Activated T-cell treated with anti-CD3 and anti-CD28 coated beads, Interleukin-2, amount 50 U/mL, for 24 hours (primary cell): ENCODE results near the gene BAD.

ENCODE experiments used
- DNase-seq: peaks from one replicate; pipeline ENCODE4 v3.0.0-alpha.2; 2020
- H3K27ac Mint-ChIP-seq: 2 replicates; pipeline ENCODE4 v1.8.0; 2020; ENCODE audit warnings: mild to moderate bottlenecking, mixed read lengths
- H3K27me3 Mint-ChIP-seq: 2 replicates; pipeline ENCODE4 v1.8.0; 2020; ENCODE audit warnings: mixed read lengths
- H3K36me3 Mint-ChIP-seq: 2 replicates; pipeline ENCODE4 v1.8.0; 2020; ENCODE audit warnings: low read depth, mixed read lengths
- H3K4me1 Mint-ChIP-seq: 2 replicates; pipeline ENCODE4 v1.8.0; 2020; ENCODE audit warnings: low read depth, mixed read lengths
- H3K4me3 Mint-ChIP-seq: 2 replicates; pipeline ENCODE4 v1.8.0; 2020; ENCODE audit warnings: mild to moderate bottlenecking, moderate library complexity, mixed read lengths
- H3K9me3 Mint-ChIP-seq: 2 replicates; pipeline ENCODE4 v1.8.0; 2020; ENCODE audit warnings: mixed read lengths

The BAD gene

DNA sequence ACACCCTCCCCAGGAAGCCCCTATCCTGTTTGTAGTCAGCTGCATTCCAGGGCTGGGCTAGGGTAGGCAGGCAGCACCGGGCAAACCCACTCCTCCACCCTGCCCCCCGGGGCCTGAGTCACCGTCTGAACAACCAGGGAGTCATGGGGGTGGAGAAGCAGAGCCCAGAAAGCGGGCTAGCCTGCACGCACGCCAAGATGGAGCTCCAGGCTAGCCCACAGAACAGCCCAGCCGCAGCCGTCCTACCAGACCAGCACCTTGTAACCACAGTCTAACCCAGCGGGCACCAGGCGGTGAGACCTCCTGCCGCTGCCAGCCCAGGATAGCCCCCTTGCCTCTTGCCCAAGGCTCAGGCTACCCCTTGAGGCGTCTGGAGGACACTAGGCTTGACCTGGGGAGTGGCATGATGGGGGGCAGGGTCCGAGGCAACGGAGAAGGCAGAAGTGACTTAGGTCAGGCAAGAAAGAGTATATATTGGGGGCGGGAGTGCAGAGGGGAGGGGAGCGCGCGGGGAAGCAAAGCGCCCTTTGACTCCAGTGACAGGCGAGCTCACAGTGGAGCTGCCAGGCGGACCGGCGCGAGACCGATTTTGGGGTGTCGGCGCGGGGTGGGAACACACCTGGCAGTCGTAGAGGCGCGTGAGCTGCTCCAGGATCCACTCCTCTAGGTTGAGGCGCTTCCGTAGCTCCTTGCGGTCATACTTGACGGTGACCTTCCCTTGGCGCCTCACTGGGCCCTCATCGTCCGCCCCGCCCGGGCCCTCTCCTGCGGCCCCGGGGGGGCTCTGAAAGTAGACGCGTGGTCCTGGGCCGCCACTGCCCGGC, 38.5 kb downstream of the BAD start:
- Mint-ChIP-seq H3K27ac (peak overlapping the region; percentile 98), H3K9me3 (no peaks in the 10 kb centered on the region), H3K36me3 (peaks cover 42% of the 10 kb centered on the region), H3K4me3 (peak overlapping the region; percentile 95), H3K4me1 (peaks cover 40% of the 10 kb centered on the region), H3K27me3 (no peaks in the 10 kb centered on the region)
- peak; percentile 86 for DNase-seq

DNA sequence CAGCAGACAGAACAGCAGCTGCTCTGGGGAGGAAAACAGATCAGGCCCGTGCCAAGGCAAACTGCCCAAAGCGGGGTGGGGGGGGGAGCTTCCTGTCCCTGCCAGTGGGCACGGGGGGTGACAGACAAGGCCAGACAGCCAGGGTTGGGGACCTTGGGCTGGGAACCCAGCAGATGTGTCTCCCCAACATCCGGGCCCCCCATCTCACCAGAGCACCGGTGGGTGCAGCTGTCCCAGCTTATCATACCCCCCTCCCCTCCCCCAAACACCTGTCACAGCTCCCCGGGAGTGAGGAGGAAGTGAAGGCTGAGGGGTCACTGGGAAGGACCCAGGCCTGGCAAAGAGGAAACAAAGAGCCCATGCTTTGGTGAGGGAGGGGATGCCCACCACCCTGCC, 39.1 kb downstream of the BAD start:
- no peaks in the 10 kb centered on the region for H3K9me3 Mint-ChIP-seq
- H3K4me1 Mint-ChIP-seq, result peaks cover 40% of the 10 kb centered on the region
- no peaks in the 10 kb centered on the region for H3K27me3 Mint-ChIP-seq

DNA sequence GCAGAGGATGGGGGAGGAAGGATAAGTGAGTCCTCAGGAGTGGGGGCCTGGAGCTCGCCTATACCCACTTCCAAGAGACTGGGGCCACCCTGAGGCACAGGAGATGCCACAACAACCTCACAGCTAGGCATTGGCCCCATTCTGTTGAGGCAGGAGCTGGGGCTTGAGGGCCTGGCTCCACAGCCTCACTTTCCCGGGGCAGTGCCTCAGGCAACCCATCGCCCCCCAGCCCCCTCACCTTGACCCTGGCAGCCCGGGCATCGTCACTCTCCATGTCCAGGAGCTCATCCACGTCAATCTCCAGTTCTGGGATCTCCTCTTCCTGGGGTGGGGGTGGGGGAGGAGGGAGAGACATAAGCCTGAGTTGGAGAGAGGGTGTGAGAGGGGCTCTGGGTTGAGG, 39.5 kb downstream of the BAD start:
- H3K36me3 Mint-ChIP-seq, result peaks cover 49% of the 10 kb centered on the region
- H3K9me3 Mint-ChIP-seq, result no peaks in the 10 kb centered on the region
- peak overlapping the region; percentile 95 for H3K4me3 Mint-ChIP-seq
- peaks cover 41% of the 10 kb centered on the region for H3K4me1 Mint-ChIP-seq
- H3K27ac Mint-ChIP-seq, result peak overlapping the region; percentile 98
- DNase-seq, result no peak
- no peaks in the 10 kb centered on the region for H3K27me3 Mint-ChIP-seq

More for the DNA sequence above, 39.1 kb downstream of the BAD start:
- Mint-ChIP-seq H3K4me3 (peak overlapping the region; percentile 95), H3K36me3 (peaks cover 45% of the 10 kb centered on the region), H3K27ac (peak overlapping the region; percentile 98)
- peak; percentile 59 for DNase-seq

DNA sequence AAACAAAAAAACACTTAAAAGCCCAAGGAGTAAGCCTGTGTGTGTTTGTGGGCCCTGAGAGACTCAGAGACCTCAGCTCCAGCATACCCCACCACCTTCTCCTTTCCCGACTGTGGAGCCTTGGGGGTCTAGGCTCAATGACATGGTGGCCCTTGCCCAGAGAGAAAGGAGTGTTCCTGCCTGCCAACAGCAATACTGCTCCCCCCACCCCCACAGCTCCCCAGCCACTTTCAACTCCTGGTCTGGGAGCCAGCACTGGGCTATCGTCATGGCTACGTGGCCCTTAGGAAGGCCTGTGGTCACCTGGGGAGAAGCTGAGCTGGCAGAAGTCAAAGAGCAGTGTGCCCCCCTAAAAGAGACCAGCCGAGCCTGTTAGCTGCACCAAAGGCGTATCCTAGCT, 40.4 kb downstream of the BAD start:
- H3K36me3 Mint-ChIP-seq, result peaks cover 56% of the 10 kb centered on the region
- DNase-seq, result no peak
- peak overlapping the region; percentile 95 for H3K4me3 Mint-ChIP-seq
- H3K27ac Mint-ChIP-seq, result peak overlapping the region; percentile 91
- peaks cover 45% of the 10 kb centered on the region for H3K4me1 Mint-ChIP-seq
- no peaks in the 10 kb centered on the region for H3K27me3 Mint-ChIP-seq
- no peaks in the 10 kb centered on the region for H3K9me3 Mint-ChIP-seq

DNA sequence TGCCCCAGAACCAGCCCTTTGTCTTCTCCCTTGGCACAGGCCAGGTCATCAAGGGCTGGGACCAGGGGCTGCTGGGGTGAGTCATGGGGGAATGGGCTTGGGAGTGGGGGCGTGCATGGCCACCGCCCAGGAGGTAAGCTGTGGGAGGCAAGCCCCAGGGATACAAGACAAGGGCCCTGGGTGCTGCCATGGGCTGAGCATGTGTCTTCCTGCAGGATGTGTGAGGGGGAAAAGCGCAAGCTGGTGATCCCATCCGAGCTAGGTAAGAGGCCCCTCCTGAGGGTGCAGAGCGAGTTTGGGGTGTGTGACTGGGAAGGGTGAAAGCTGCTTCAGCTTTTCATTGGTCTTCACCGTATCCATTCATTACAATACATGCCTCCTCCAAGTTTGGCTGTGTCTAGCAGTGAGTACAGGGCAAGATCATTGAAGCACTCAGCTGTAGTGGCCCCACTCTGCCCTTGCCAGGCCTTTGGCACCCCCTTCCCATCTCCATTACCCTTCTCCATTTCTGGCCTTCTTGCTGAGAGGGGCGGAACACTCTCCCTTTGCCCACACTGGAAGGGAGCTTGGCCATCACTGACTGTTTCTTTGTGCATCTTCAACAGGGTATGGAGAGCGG, 41.1 kb downstream of the BAD start:
- H3K4me1 Mint-ChIP-seq, result peaks cover 51% of the 10 kb centered on the region
- H3K36me3 Mint-ChIP-seq, result peaks cover 63% of the 10 kb centered on the region
- no peaks in the 10 kb centered on the region for H3K9me3 Mint-ChIP-seq
- H3K27me3 Mint-ChIP-seq, result no peaks in the 10 kb centered on the region
- H3K4me3 Mint-ChIP-seq, result peak overlapping the region; percentile 91
- DNase-seq, result no peak
- peak overlapping the region; percentile 91 for H3K27ac Mint-ChIP-seq

DNA sequence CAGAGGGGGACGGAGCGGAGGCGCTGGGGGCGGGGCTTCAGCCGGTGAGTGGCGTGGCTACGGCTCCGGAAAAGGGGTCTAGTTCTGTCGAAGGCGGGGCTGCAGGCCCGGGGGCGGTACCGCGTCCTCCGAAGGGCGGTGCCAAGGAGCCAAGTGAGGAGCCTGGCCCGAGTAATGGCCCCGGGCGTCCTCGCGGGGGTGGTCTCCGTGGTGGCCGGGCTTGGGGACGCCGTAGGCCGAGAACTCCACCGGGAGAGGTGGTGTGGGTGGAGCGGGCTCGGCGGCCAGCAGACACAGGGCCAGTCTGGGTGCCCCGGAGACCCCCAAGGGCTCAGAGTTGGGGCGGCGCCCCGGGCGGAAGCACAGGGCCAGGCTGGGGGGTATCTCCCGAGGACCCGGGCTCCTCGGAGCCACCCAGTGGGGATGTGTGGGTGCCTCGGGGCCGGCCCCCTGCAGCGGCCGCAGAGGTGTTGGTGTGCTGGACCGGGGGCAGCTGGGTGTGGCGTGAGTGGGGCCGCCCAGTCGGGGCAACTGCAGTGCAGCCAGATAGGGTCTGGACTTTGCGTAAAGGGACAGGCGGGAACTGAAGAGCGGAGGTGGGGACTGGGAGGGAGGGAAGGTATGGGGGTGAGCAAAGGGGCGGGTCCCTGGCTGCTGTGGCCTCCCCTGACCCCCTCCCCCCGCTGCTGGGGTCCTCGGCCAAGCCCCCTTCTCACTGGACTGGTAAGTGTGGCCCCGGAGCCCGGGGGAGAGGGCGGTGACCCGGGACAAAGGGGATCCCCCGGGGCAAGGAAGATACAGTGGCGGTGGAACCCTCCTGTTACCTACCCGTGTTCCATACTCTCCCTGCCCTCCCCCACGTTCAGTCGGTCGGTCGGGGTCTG, 42.7 kb downstream of the BAD start:
- H3K27ac Mint-ChIP-seq, result peak overlapping the region; percentile 98
- H3K27me3 Mint-ChIP-seq, result no peaks in the 10 kb centered on the region
- no peaks in the 10 kb centered on the region for H3K9me3 Mint-ChIP-seq
- H3K4me3 Mint-ChIP-seq, result peak overlapping the region; percentile 91
- H3K36me3 Mint-ChIP-seq, result peaks cover 80% of the 10 kb centered on the region
- DNase-seq, result no peak
- H3K4me1 Mint-ChIP-seq, result peaks cover 46% of the 10 kb centered on the region

DNA sequence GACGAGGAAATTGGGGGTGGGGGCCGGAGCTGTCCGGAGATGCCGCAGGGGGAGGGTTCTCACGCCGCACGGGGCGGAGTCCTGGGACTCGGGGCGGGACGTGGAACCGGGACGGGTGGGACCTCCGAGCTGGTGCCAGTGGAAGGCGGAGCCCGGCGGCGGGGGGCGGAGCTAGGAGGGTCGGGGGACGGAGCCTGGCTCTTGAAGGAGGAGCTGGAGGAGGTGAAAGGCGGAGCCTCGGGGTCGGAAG, 43.3 kb downstream of the BAD start:
- DNase-seq, result peak; percentile 100
- Mint-ChIP-seq H3K4me3 (peak overlapping the region; percentile 91), H3K36me3 (peaks cover 80% of the 10 kb centered on the region), H3K4me1 (peaks cover 46% of the 10 kb centered on the region), H3K9me3 (no peaks in the 10 kb centered on the region), H3K27me3 (no peaks in the 10 kb centered on the region), H3K27ac (peak overlapping the region; percentile 98)

DNA sequence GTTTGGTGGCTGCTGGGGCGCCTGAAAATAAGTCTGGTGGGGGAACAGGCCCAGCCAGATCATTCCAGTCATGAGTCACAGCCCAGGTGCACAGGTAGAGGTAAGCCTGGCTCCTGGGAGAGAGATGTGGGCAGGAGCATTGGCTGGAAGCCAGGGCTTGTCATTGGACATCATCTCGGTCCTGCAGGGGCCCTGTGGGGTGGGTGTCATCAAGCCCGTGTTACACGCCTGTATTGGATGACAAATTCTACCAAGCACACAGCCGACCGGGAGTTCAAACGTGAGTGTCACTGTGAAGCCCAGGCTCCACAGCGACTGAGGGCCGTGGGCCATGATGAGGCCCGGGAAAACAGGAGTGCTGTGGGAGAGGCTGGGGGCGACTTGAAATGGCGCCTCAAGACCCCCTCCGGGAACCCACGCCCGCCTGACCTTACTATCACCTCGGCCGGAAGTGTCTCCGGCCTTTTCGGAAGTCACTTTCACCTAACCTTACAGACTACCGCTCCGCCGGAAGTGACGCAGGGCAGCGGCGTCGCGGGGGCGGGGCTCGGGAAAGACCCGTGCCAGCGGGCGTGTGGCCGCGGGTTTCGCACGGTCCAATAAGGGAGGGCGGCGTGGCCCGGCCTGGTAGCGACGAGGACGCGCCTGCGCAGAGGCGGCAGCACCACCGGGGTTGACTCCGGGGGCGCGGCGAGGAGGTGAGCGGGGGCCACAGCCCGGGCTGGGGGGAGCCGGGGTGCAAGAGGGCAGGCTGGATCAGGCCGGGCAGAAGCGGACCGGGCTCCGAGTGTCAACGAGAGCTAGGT, 43.8 kb downstream of the BAD start, which contains the start of gene FKBP2:
TSS of gene FKBP2 (plus strand) at position 661 of the 806 bp plus-strand sequence. CDS start 1,293 bp downstream, outside the sequence.
- no peaks in the 10 kb centered on the region for H3K27me3 Mint-ChIP-seq
- peak within 1 kb of the TSS; percentile 98 for H3K27ac Mint-ChIP-seq
- H3K9me3 Mint-ChIP-seq, result no peaks in the 10 kb centered on the region
- H3K4me3 Mint-ChIP-seq, result peak within 1 kb of the TSS; percentile 91
- H3K36me3 Mint-ChIP-seq, result peaks cover 77% of the 10 kb centered on the region
- peaks cover 51% of the 10 kb centered on the region for H3K4me1 Mint-ChIP-seq
- peak; percentile 98 for DNase-seq

DNA sequence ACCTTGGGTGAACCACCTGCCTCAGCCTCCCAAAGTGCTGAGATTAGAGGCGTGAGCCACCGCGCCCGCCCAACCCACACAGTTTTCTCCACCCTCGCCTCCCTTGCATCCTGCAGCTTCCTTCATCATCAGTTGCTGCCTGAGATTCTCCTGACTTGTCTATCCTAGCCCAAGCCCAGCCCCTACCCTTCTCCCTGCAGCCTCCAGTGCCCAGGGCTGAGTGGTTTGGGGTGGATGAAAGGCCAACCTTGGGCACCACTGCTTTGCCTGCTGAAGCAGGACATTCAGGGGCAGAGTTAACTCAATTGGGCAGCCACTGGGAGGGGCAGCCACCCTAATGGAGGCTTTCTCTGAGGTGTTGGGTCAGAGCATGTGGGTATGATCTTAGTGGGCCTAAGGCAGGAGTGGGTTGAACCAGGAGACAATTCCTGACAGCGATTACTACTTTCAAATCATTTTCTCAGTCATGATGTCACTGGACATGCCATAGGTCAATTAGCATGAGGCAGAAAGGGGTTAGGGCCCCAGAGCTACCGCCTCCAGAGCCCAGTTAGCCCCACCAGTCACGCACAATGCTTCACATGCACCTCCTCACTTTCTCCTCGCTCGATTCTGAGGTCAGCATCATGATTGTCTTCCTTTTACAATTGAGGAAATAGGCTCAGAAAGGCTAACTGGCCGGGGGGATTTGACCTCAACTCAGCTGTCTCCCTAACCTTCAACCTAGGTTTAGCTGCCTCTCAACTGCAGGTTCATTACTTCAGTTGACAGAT, 44.6 kb downstream of the BAD start:
- no peaks in the 10 kb centered on the region for H3K9me3 Mint-ChIP-seq
- H3K36me3 Mint-ChIP-seq, result peaks cover 75% of the 10 kb centered on the region
- no peak for DNase-seq
- peak overlapping the region; percentile 91 for H3K4me3 Mint-ChIP-seq
- peak overlapping the region; percentile 98 for H3K27ac Mint-ChIP-seq
- peaks cover 58% of the 10 kb centered on the region for H3K4me1 Mint-ChIP-seq
- H3K27me3 Mint-ChIP-seq, result no peaks in the 10 kb centered on the region

DNA sequence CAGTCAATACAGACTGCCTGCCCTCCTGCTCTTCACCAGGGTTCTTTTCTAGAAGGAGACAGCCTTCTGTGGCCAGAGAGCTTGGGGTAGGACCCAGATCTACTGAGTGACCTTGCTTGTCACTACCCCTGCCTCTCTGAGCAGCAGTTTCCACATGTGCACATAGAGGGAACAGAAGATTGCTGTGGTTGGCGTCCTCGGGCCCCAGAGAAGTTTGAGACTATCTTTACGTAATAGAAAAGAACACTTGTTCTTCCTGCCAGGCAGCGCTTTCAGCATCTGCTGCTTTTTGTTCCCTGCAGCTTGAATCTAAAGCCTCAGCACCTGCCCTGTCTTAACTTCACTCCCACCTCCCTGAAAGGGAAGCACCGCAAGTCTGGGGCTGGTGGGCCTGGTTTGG, 45.5 kb downstream of the BAD start:
- H3K4me1 Mint-ChIP-seq, result peaks cover 55% of the 10 kb centered on the region
- no peak overlapping the region for H3K4me3 Mint-ChIP-seq
- H3K27me3 Mint-ChIP-seq, result no peaks in the 10 kb centered on the region
- H3K9me3 Mint-ChIP-seq, result no peaks in the 10 kb centered on the region
- peak overlapping the region; percentile 81 for H3K27ac Mint-ChIP-seq
- H3K36me3 Mint-ChIP-seq, result peaks cover 68% of the 10 kb centered on the region
- DNase-seq, result no peak

DNA sequence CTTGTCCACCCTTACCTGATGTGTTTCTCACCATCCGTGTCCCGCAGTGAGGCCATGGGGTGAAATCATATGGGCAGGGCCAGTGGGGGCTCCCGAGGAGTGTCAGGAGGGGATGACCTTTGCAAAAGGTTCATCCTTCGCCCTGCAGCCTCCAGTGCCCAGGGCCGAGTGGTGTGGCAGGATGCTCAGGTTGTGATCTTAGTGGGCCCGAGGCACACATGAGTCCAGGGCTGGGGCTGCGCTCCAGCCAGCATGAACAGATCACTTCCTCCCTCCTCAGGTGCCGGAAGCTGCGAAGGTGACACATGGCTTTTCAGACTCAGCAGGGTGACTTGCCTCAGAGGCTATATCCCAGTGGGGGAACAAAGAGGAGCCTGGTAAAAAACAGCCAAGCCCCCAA, 46.4 kb downstream of the BAD start:
- no peaks in the 10 kb centered on the region for H3K9me3 Mint-ChIP-seq
- no peak overlapping the region for H3K4me3 Mint-ChIP-seq
- peaks cover 59% of the 10 kb centered on the region for H3K36me3 Mint-ChIP-seq
- no peak for DNase-seq
- peak overlapping the region; percentile 81 for H3K27ac Mint-ChIP-seq
- H3K27me3 Mint-ChIP-seq, result no peaks in the 10 kb centered on the region
- peaks cover 50% of the 10 kb centered on the region for H3K4me1 Mint-ChIP-seq

DNA sequence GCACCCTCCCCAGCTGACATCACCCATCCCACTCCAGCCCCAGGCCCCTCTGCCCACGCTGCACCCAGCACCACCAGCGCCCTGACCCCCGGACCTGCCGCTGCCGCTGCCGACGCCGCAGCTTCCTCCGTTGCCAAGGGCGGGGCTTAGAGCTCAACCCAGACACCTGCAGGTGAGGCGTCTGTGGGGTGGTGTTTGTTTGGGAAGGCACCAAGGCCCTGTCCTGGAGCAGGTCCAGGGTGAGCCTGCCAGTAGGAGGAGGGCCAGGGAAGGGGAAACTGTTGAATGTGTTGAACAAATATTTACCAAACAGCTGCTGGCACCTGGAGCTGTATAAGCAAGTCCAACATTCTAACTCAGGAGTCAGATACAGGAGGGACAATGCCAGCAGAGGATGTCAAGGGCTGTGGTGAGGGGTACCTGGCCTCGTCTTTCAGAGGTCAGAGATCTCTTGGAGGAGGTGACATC, 46.9 kb downstream of the BAD start:
- DNase-seq, result no peak
- peaks cover 48% of the 10 kb centered on the region for H3K4me1 Mint-ChIP-seq
- peaks cover 53% of the 10 kb centered on the region for H3K36me3 Mint-ChIP-seq
- no peak overlapping the region for H3K4me3 Mint-ChIP-seq
- no peaks in the 10 kb centered on the region for H3K9me3 Mint-ChIP-seq
- H3K27me3 Mint-ChIP-seq, result no peaks in the 10 kb centered on the region
- peak overlapping the region; percentile 81 for H3K27ac Mint-ChIP-seq

DNA sequence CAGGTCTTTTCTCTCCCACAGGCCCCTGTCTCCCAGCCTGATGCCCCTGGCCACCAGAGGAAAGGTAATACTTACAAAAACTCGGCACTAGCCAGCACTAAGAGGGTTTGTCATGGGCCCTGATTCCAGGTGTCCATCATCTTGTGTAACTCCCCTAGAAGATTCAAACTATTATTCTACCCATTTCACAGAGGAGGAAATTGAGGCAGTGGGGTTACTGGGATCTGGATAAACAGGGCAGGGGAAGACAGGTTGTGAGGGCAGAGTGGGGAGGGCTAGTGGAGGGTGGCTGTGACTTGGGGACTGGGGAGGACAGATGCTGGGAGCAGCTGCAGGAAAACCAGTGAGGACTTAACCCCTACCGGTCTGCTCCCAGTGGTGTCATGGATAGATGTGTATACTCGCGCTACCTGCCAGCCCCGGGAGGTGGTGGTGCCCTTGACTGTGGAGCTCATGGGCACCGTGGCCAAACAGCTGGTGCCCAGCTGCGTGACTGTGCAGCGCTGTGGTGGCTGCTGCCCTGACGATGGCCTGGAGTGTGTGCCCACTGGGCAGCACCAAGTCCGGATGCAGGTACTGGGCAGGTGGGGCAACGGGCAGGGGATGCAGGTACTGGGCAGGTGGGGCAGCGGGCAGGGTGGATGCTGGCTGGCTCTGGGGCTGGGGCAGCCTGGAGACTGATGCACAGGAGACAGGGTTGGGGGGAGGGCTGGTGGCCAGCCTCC, 48.9 kb downstream of the BAD start:
- Mint-ChIP-seq H3K4me3 (peak overlapping the region; percentile 88), H3K27me3 (no peaks in the 10 kb centered on the region), H3K36me3 (peaks cover 46% of the 10 kb centered on the region), H3K27ac (peak overlapping the region; percentile 88), H3K4me1 (peaks cover 54% of the 10 kb centered on the region), H3K9me3 (no peaks in the 10 kb centered on the region)
- no peak for DNase-seq
